Measurements from ENCODE around the gene ATP2C2.

ATP2C2 gene

GRCh38 chr16:84509032-84509950, 141.0 kb downstream of the ATP2C2 start:
- TF ChIP-seq, protein P1, sequence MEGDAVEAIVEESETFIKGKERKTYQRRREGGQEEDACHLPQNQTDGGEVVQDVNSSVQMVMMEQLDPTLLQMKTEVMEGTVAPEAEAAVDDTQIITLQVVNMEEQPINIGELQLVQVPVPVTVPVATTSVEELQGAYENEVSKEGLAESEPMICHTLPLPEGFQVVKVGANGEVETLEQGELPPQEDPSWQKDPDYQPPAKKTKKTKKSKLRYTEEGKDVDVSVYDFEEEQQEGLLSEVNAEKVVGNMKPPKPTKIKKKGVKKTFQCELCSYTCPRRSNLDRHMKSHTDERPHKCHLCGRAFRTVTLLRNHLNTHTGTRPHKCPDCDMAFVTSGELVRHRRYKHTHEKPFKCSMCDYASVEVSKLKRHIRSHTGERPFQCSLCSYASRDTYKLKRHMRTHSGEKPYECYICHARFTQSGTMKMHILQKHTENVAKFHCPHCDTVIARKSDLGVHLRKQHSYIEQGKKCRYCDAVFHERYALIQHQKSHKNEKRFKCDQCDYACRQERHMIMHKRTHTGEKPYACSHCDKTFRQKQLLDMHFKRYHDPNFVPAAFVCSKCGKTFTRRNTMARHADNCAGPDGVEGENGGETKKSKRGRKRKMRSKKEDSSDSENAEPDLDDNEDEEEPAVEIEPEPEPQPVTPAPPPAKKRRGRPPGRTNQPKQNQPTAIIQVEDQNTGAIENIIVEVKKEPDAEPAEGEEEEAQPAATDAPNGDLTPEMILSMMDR (conservative IDR thresholded peaks at IDR 0.05) = no peak
- no peak overlapping the region for H3K27ac ChIP-seq

DNA sequence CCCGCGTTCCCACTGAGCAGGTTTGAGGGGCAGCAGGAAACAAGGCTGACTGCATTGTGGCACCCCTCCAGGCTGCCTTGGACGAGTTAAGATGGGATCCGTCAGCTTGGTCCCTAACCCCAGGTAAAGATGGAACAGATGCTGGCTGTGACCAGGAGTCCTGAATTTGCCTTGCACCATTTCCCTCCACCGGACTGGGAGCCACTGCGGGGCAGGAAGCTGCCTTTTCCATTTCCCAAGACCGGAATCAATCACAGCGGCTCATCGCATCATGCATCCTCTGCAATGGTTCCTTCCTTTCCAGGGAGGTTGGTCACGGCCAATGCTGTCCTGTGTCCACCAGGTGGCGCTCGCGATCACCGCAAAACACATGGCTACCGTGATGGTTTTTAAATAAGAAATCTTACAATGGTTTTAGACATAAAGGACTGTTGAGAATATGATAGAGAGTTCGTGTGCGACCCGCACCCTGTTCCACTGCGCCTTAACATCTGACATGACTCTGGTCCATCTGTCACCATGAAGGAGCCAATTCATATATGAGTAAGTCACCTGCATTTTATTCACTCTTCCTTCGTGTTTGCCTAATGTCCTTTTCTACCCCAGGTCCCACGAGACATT, 143.0 kb downstream of the ATP2C2 start:
- TF ChIP-seq ZFX (IDR thresholded peaks at IDR 0.05) = no peak
- TF ChIP-seq, protein P1 (conservative IDR thresholded peaks at IDR 0.05) = peak; percentile 95
- no peak overlapping the region for H3K27ac ChIP-seq

- TF ChIP-seq, protein P1 (conservative IDR thresholded peaks at IDR 0.05) = no peak
- TF ChIP-seq ZFX (IDR thresholded peaks at IDR 0.05) = no peak
- H3K27ac ChIP-seq = no peak overlapping the region
Observed at GRCh38 chr16:84511831-84512230, 143.5 kb downstream of the ATP2C2 start.

DNA sequence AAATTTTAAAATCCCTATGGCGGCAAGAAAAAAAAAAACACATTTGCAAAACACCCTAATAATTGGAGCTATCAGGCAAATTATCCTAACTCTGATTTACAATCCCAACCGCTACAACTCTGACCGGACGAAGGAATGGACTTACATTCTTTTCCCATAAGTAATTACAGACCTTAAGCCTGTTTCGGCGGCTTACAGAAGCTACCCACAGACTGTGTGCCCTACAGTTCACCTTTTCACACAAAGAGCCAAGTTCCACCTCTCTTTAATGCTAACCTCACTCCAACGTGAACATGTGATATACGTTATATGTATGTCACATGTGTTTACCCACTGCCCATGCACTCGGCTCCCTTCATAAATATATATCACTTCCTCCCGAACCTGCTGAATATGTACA, 144.8 kb downstream of the ATP2C2 start:
- TF ChIP-seq, protein P1 (conservative IDR thresholded peaks at IDR 0.05) = no peak
- TF ChIP-seq ZFX (IDR thresholded peaks at IDR 0.05) = no peak
- no peak overlapping the region for H3K27ac ChIP-seq

- no peak overlapping the region for H3K27ac ChIP-seq
- no peak for TF ChIP-seq ZFX (IDR thresholded peaks at IDR 0.05)
- TF ChIP-seq, protein P1 (conservative IDR thresholded peaks at IDR 0.05) = no peak
Observed at GRCh38 chr16:84513666-84514065, 145.3 kb downstream of the ATP2C2 start.

Data from C4-2B (cell line).